IPS-11a (cell line): ENCODE measurements around the gene PPP2R2D.

Experiments
- H3K4me3 ChIP-seq: one replicate; pipeline ENCODE4 v1.5.1; 2013; ENCODE audit warnings: low read depth, low read length, control low read depth

PPP2R2D gene

DNA sequence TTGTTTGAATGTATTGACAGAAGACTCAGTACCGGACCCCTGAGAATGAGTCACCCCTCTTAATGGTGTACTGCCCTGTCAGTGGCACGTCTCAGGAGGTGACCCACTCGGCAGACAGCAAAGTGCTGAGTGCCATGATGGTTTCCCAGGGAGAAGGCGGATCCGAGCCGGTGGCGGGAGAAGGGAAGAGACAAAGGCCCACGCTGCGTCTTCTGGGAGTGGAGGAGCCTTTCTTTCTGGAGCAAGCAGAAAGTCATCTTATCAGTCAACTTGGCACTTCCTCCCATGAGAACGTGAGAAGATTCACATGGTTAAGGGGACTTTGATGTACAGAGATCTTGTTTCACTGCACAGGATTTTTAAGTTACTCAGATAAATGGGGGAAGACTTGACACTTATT, 14.6 kb upstream of the PPP2R2D start:
- H3K4me3 ChIP-seq = no peak overlapping the region

DNA sequence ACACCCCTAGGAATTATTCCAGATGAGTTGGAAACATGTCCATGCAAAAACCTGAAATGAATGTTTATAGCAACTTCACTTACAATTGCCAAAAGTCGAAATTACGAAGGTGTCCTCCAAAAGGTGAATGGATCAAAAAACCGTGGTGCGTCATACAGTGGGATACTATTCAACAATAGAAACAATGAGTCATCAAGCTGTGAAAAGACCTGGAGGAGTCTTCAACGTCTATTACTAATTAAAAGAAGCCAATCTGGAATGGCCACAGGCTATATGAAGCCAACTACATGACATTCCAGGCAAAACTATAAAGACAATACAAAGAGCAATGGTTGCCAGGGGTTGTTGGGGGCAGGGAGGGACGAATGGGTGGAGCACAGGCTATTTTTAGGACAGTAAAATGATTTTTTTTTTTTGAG, 12.6 kb upstream of the PPP2R2D start:
- no peak overlapping the region for H3K4me3 ChIP-seq

DNA sequence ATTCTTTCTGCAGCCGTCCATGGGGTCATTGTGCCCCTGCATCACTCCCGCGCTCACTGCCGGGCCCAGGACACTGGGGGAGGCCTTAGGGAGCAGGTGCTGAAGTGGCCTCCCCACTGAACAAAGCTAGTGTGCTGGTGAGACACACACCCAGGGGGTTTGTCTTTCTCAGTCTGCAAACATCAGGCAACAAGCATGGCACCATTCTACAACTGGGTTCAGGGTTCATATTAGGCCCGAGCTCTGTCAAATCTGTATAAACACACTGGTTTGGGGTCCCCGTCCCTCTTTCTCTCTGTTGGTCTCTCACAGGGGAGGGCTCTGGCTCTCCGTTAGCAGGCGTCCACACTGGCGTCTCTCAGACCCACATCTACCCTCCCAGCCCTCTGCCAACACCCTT, 11.1 kb upstream of the PPP2R2D start:
- no peak overlapping the region for H3K4me3 ChIP-seq

- no peak overlapping the region for H3K4me3 ChIP-seq
Observed at GRCh38 chr10:131890276-131891195, 10.3 kb upstream of the PPP2R2D start.

GRCh38 chr10:131891196-131891928, 9.4 kb upstream of the PPP2R2D start:
- H3K4me3 ChIP-seq = no peak overlapping the region

GRCh38 chr10:131891929-131892805, 8.6 kb upstream of the PPP2R2D start:
- H3K4me3 ChIP-seq = no peak overlapping the region

DNA sequence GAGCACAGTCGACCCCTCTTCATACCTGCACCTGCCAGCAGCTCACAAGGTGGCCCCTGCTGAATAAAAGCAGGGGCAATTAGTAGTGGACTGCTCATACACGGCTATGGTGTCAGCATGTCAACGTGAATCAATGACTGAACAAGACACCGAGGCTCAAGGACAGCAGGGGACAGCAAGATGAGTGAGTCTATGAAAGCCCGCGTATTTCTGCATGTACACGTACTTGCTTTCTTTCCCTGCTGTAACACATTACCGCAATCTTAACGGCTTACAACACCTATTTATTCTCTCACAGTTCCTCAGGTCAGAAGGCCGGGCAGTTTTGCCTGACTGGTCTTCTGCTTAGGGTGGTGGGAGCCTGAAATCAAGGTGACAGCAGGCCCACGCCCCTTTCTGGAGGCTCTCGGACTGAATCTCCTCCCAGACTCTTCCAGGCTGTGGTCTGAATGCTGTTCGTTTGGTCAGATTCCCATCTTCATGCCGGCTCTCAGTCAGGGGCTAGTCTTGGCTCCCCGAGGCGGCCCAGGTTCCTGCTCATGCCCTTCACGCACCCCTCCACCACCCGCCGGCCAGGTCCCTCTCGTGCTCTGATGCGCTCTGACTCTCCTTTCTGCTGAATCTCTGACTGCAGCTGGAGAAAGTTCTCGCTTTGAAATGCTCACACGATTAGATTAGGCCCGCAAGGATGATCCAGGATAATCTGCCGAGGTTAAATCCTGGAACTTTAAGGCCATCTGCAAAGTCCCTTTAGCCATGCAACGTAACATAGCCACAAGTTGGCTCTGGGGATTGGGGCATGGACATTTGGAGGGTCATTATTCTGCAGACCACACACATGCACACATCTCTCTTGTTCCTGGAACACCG, 7.8 kb upstream of the PPP2R2D start:
- no peak overlapping the region for H3K4me3 ChIP-seq

DNA sequence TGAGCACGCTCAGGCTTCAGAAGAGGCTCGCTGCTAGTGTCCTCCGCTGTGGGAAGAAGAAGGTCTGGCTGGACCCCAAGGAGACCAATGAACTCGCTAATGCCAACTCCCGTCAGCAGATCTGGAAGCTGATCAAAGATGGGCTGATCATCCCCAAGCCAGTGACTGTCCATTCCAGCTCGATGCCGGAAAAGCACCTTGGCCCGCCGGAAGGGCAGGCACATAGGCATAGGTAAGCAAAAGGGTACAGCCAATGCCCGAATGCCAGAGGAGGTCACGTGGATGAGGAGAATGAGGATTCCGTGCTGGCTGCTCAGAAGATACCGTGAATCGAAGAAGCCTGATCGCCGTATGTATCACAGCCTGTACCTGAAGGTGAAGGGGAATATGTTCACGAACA, 5.7 kb upstream of the PPP2R2D start:
- H3K4me3 ChIP-seq = no peak overlapping the region

- H3K4me3 ChIP-seq = no peak overlapping the region
Observed at GRCh38 chr10:131896403-131896802, 4.4 kb upstream of the PPP2R2D start.

GRCh38 chr10:131897297-131897899, 3.4 kb upstream of the PPP2R2D start:
- no peak overlapping the region for H3K4me3 ChIP-seq

- H3K4me3 ChIP-seq = no peak overlapping the region
Observed at GRCh38 chr10:131898061-131898460, 2.7 kb upstream of the PPP2R2D start.

DNA sequence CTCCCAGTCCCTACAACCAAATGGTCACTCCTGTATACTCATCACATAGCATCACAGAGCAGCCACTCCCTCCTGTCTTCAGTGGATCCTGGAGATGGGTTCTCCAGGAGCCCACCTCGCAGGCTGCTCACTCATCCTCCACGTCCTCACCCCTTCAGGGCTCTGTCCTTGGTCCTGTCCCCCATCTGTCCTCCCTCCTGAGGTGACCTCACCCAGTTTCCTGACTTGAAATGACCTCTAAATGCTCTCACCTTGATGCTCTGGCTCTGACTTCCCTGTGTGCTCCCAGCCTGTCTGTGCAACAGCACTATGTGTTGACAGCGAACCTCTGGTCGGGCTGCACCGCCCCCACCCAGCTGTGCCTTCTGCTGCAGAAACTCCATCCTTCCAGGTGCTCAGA, 2.1 kb upstream of the PPP2R2D start:
- H3K4me3 ChIP-seq = no peak overlapping the region

DNA sequence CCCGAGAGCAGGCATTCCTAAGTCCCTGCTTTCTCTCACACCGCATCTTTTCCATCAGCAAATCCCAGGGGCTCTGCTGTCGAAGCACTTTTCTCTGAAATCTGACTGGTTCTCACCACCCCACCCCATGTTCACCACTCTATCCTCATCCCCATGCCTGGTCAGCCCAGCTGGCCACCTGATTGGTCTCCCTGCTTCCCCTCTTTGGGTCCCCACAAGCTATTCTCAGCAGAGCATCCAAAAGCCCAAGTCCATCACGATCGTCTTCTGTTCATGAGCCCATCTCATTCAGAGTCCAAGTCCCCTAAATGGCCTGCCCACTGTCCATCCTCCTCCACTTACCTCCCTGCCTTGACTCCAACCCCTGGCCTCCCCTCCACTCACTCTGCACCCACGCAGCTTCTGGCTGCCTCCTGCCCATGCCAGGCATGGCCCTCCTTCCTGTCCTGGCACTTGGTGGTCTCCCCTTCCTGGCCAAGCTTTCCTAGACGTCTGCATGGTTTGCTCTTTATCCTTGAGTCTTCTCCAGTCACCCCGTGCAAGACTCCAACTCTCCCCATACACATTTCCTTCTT, 1.6 kb upstream of the PPP2R2D start:
- no peak overlapping the region for H3K4me3 ChIP-seq

- peak overlapping the region; percentile 74 for H3K4me3 ChIP-seq
Observed at GRCh38 chr10:131899695-131900349, 986 bp upstream of the PPP2R2D start.

GRCh38 chr10:131901181-131901829, 497 bp downstream of the PPP2R2D start:
- H3K4me3 ChIP-seq = peak overlapping the region; percentile 75

GRCh38 chr10:131902211-131902610, 1.4 kb downstream of the PPP2R2D start:
- peak overlapping the region; percentile 75 for H3K4me3 ChIP-seq

- H3K4me3 ChIP-seq = no peak overlapping the region
Observed at GRCh38 chr10:131902691-131903090, 1.9 kb downstream of the PPP2R2D start.

- H3K4me3 ChIP-seq = no peak overlapping the region
Observed at GRCh38 chr10:131905267-131905571, 4.4 kb downstream of the PPP2R2D start.
